Liver (tissue), 9 donors: Measurements from ENCODE around the gene TGM3. TPM values are rescaled to one million over a fixed set of nuclear protein-coding genes. Genes with fewer than 3 reads are reported as not detected.

ENCODE experiments used
- DNase-seq: peaks from one replicate; pipeline ENCODE4 v3.0.0-alpha.2; 2017; ENCODE audit warnings: low spot score
- H3K27ac ChIP-seq, 2 donors: one replicate each; pipeline ENCODE4 v1.7.0; 2013; ENCODE audit warnings: inconsistent platforms in 2 of 2, low read length in 2 of 2, control low read depth in 1 of 2, low read depth in 1 of 2, mild to moderate bottlenecking in 1 of 2
- H3K27me3 ChIP-seq, 4 donors: one replicate each; pipeline versions ENCODE4 v1.6.1 to v1.7.0; 2013; ENCODE audit warnings: low read length in 3 of 4, inconsistent platforms in 1 of 4, mild to moderate bottlenecking in 1 of 4, moderate library complexity in 1 of 4; ENCODE audit not compliant: control insufficient read depth in 4 of 4, insufficient read depth in 4 of 4
- H3K36me3 ChIP-seq, 4 donors: one replicate each; pipeline versions ENCODE4 v1.6.1 to v1.7.0; 2013; ENCODE audit warnings: low read length in 3 of 4, mild to moderate bottlenecking in 3 of 4, low read depth in 1 of 4, moderate library complexity in 1 of 4; ENCODE audit not compliant: control insufficient read depth in 4 of 4, insufficient read depth in 3 of 4
- H3K4me1 ChIP-seq, 4 donors: one replicate each; pipeline versions ENCODE4 v1.6.1 to v1.7.0; 2013; ENCODE audit warnings: low read length in 3 of 4, mild to moderate bottlenecking in 3 of 4, moderate library complexity in 1 of 4; ENCODE audit not compliant: control insufficient read depth in 4 of 4, insufficient read depth in 4 of 4
- H3K4me3 ChIP-seq, 3 donors: one replicate each; pipeline versions ENCODE4 v1.6.1 to v1.7.0; 2013; ENCODE audit warnings: low read length in 3 of 3, control low read depth in 1 of 3, low read depth in 1 of 3, mild to moderate bottlenecking in 1 of 3
- H3K9ac ChIP-seq, 2 donors: one replicate each; pipeline ENCODE4 v1.7.0; 2013; ENCODE audit warnings: low read length in 2 of 2, mild to moderate bottlenecking in 2 of 2, moderate library complexity in 2 of 2, control low read depth in 1 of 2, low read depth in 1 of 2
- H3K9me3 ChIP-seq, 4 donors: one replicate each; pipeline versions ENCODE4 v1.6.1 to v1.7.0; 2013; ENCODE audit warnings: low read length in 3 of 4; ENCODE audit not compliant: control insufficient read depth in 4 of 4
- EGR1 ChIP-seq, 2 donors: IDR thresholded peaks; 2 replicates each; pipeline ENCODE4 v1.6.1; 2016 to 2018; ENCODE audit warnings: antibody characterized with exemption in 2 of 2, low read depth in 2 of 2
- FOXA1 ChIP-seq: IDR thresholded peaks from 2 replicates; pipeline ENCODE4 v1.6.1; 2016; ENCODE audit warnings: antibody characterized with exemption
- FOXA2 ChIP-seq: IDR thresholded peaks from 2 replicates; pipeline ENCODE4 v1.6.1; 2016; ENCODE audit warnings: antibody characterized with exemption
- JUND ChIP-seq, 2 donors: IDR thresholded peaks; 2 replicates each; pipeline ENCODE4 v1.6.1; 2016; ENCODE audit warnings: antibody characterized with exemption in 2 of 2
- NR2F2 ChIP-seq: IDR thresholded peaks from 2 replicates; pipeline ENCODE4 v1.6.1; 2016; ENCODE audit warnings: antibody characterized with exemption
- RAD21 ChIP-seq, 2 donors: IDR thresholded peaks; 2 replicates each; pipeline ENCODE4 v1.6.1; 2016; ENCODE audit warnings: antibody characterized with exemption in 2 of 2, mild to moderate bottlenecking in 2 of 2
- SP1 ChIP-seq: IDR thresholded peaks from 2 replicates; pipeline ENCODE4 v1.6.1; 2018; ENCODE audit warnings: antibody characterized with exemption, mild to moderate bottlenecking
- TAF1 ChIP-seq: conservative IDR thresholded peaks from 2 replicates; pipeline ENCODE4 v1.6.1; 2016; ENCODE audit warnings: antibody characterized with exemption, mild to moderate bottlenecking
- YY1 ChIP-seq: IDR thresholded peaks from 2 replicates; pipeline ENCODE4 v1.6.1; 2016; ENCODE audit warnings: antibody characterized with exemption, mild to moderate bottlenecking
- WGBS: extraction: QIAGEN DNeasy Blood & Tissue Kit; methylation state at CpG from one replicate; pipeline ENCODE4 v1.1.7; 2013; 5-methylcytosine and 5-hydroxymethylcytosine counted together
- polyA plus RNA-seq, 2 donors: library from polyadenylated mRNA; stranded (reverse) in 1 of 2; unstranded in 1 of 2; fragments of 200-250 nt in 1 of 2; fragments of >200 nt in 1 of 2; fragmentation: Nextera tagmentation in 1 of 2; extraction: Ambion mirVana in 1 of 2; gene quantifications; one replicate each; pipeline versions ENCODE4 v1.2.1 to v1.2.3, GENCODE V29; 2013 to 2015
- total RNA-seq, 2 donors: library from RNA; depleted of rRNA; stranded (reverse); fragments of >200 nt; gene quantifications; one replicate each; pipeline ENCODE4 v1.2.3, GENCODE V29; 2014
- TF ChIP-seq, protein P1 (sequence below): IDR thresholded peaks from 2 replicates; pipeline ENCODE4 v1.6.1; 2016; ENCODE audit warnings: antibody characterized with exemption, mild to moderate bottlenecking
- TF ChIP-seq, protein P2 (sequence below): IDR thresholded peaks from 2 replicates; pipeline ENCODE4 v1.6.1; 2016; ENCODE audit warnings: antibody characterized with exemption
- TF ChIP-seq, protein P3 (sequence below): IDR thresholded peaks from 2 replicates; pipeline ENCODE4 v1.6.1; 2016; ENCODE audit warnings: antibody characterized with exemption
- donor health status: healthy.
- donor health status: healthy.
- donor health status: healthy.
- donor health status: healthy.
- donor health status: healthy.

The TGM3 gene
- total and polyA plus RNA-seq, 4 donors, result 0.05 to 0.28 (median 0.08) TPM; not detected in 1

DNA sequence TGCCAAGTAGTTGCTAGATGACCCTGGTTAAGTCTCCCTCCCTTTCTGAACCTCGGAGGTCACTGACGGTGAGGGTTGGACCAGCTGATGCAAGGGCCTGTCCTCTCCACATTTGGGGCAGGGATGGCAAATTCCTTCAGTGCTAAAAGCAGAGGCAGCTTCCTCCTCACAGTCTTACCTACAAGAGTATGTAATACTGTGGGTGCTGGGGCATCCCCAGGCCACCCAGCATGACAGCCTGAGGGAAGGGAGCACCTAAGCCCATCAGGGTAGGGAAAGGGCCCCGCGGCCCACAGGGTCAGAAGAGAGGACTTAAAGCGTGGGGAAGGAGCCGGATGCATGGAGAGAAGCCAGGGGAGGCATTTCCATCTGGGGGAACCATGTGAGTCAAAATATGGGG, 38.0 kb downstream of the TGM3 start:
- no peaks in the 10 kb centered on the region for H3K36me3 ChIP-seq
- no peak overlapping the region for H3K4me3 ChIP-seq
- H3K27me3 ChIP-seq, result no peaks in the 10 kb centered on the region
- no peak for DNase-seq
- H3K9me3 ChIP-seq, result no peaks in the 10 kb centered on the region
- H3K27ac ChIP-seq, result no peak overlapping the region
- TF ChIP-seq TAF1 (no peak), FOXA1 (no peak), RAD21 (IDR thresholded peaks at IDR 0.05) (no peak), FOXA2 (no peak), JUND (IDR thresholded peaks at IDR 0.05) (no peak), NR2F2 (no peak), EGR1 (IDR thresholded peaks at IDR 0.05; ENCODE audit: low read depth in 2 of 2) (no peak), SP1 (no peak), YY1 (no peak)
- TF ChIP-seq, protein P1, sequence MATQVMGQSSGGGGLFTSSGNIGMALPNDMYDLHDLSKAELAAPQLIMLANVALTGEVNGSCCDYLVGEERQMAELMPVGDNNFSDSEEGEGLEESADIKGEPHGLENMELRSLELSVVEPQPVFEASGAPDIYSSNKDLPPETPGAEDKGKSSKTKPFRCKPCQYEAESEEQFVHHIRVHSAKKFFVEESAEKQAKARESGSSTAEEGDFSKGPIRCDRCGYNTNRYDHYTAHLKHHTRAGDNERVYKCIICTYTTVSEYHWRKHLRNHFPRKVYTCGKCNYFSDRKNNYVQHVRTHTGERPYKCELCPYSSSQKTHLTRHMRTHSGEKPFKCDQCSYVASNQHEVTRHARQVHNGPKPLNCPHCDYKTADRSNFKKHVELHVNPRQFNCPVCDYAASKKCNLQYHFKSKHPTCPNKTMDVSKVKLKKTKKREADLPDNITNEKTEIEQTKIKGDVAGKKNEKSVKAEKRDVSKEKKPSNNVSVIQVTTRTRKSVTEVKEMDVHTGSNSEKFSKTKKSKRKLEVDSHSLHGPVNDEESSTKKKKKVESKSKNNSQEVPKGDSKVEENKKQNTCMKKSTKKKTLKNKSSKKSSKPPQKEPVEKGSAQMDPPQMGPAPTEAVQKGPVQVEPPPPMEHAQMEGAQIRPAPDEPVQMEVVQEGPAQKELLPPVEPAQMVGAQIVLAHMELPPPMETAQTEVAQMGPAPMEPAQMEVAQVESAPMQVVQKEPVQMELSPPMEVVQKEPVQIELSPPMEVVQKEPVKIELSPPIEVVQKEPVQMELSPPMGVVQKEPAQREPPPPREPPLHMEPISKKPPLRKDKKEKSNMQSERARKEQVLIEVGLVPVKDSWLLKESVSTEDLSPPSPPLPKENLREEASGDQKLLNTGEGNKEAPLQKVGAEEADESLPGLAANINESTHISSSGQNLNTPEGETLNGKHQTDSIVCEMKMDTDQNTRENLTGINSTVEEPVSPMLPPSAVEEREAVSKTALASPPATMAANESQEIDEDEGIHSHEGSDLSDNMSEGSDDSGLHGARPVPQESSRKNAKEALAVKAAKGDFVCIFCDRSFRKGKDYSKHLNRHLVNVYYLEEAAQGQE, result no peak
- TF ChIP-seq, protein P2, sequence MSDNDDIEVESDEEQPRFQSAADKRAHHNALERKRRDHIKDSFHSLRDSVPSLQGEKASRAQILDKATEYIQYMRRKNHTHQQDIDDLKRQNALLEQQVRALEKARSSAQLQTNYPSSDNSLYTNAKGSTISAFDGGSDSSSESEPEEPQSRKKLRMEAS, result no peak
- TF ChIP-seq, protein P3, sequence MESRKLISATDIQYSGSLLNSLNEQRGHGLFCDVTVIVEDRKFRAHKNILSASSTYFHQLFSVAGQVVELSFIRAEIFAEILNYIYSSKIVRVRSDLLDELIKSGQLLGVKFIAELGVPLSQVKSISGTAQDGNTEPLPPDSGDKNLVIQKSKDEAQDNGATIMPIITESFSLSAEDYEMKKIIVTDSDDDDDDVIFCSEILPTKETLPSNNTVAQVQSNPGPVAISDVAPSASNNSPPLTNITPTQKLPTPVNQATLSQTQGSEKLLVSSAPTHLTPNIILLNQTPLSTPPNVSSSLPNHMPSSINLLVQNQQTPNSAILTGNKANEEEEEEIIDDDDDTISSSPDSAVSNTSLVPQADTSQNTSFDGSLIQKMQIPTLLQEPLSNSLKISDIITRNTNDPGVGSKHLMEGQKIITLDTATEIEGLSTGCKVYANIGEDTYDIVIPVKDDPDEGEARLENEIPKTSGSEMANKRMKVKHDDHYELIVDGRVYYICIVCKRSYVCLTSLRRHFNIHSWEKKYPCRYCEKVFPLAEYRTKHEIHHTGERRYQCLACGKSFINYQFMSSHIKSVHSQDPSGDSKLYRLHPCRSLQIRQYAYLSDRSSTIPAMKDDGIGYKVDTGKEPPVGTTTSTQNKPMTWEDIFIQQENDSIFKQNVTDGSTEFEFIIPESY, result no peak
- no peak overlapping the region for H3K9ac ChIP-seq
- peaks cover 4 to 12% (median 7%) of the 10 kb centered on the region in 4 donors for H3K4me1 ChIP-seq
- WGBS, result 94% methylated on average over 6 of the region's 6 CpGs

DNA sequence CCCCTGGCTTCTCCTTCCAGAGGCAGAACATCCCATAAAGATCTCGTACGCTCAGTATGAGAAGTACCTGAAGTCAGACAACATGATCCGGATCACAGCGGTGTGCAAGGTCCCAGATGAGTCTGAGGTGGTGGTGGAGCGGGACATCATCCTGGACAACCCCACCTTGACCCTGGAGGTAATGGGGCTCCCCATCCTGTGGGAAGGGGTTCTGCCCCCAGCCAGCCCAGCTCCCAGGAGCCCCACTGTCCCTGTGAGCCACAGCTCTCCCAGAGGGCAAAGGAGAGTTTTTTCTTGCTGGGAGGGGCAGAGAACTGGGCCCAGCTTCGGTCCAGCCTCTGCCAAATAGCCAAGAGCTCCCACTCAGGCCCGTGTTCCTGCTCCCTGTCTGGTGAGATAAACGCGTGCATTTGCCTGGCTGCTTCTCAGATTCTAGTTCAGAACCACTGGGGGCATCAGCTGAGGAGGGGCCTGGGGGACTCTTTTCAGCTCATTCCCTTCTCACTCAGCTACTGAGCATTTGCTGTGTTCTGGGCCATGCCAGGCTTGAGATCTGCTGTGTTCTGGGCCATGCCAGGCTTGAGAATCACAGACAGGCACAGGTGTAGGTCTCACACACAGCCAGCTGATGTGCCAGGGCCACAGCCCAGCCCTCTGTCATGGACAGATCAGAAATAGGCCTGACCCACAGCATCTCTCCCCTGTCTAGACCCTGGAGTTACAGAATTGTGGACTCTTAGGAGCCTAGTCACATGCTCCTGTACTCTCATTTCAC, 39.5 kb downstream of the TGM3 start:
- Histone ChIP-seq H3K4me1 (no peaks in the 10 kb centered on the region), H3K27me3 (no peaks in the 10 kb centered on the region), H3K4me3 (no peak overlapping the region), H3K27ac (no peak overlapping the region), H3K9me3 (no peaks in the 10 kb centered on the region), H3K9ac (no peak overlapping the region), H3K36me3 (no peaks in the 10 kb centered on the region)
- TF ChIP-seq TAF1, result no peak
- TF ChIP-seq, protein P1, result no peak
- TF ChIP-seq EGR1 (IDR thresholded peaks at IDR 0.05; ENCODE audit: low read depth in 2 of 2), result no peak
- TF ChIP-seq RAD21 (IDR thresholded peaks at IDR 0.05), result no peak
- WGBS, result 84% methylated on average over 9 of the region's 9 CpGs
- peak; percentile 22 for DNase-seq
